HTR-8/SVneo (cell line): ENCODE results near the gene PPP6R1.

ENCODE experiments used
- DNase-seq: peaks from one replicate; pipeline ENCODE4 v3.0.0; 2011; ENCODE audit warnings: low spot score, mixed read lengths; ENCODE audit not compliant: insufficient read length
- FAIRE-seq: peaks from 2 replicates; lab custom pipeline; 2011; peaks lifted over from hg19 to GRCh38; lab: Jason Lieb, UNC

Gene PPP6R1

GRCh38 chr19:55258828-55259539, at the start of gene PPP6R1:
TSS of gene PPP6R1 (minus strand) at chr19:55259017. CDS start at chr19:55247103, 11,914 bp downstream.
- peak; percentile 99 for DNase-seq
- peak; percentile 90 for FAIRE-seq

GRCh38 chr19:55308281-55308680, 49.5 kb upstream of the PPP6R1 start:
- DNase-seq: no peak
- FAIRE-seq: no peak

- DNase-seq (no peak), FAIRE-seq (no peak)
Measured at GRCh38 chr19:55306712-55307111, 47.9 kb upstream of the PPP6R1 start.

- DNase-seq (no peak), FAIRE-seq (no peak)
Measured at GRCh38 chr19:55305983-55306562, 47.3 kb upstream of the PPP6R1 start.

- DNase-seq (peak; percentile 48), FAIRE-seq (no peak)
Measured at GRCh38 chr19:55305491-55305890, 46.7 kb upstream of the PPP6R1 start.

- DNase-seq (no peak), FAIRE-seq (no peak)
Measured at GRCh38 chr19:55304980-55305379, 46.2 kb upstream of the PPP6R1 start.

GRCh38 chr19:55304279-55304978, 45.6 kb upstream of the PPP6R1 start:
- DNase-seq (peak; percentile 51), FAIRE-seq (no peak)

- FAIRE-seq (no peak), DNase-seq (no peak)
Measured at GRCh38 chr19:55303477-55303876, 44.7 kb upstream of the PPP6R1 start.

- FAIRE-seq: no peak
- no peak for DNase-seq
Measured at GRCh38 chr19:55302318-55302703, 43.5 kb upstream of the PPP6R1 start.

- peak; percentile 74 for FAIRE-seq
- DNase-seq: peak; percentile 98
Measured at GRCh38 chr19:55301459-55302317, 42.9 kb upstream of the PPP6R1 start.

- no peak for FAIRE-seq
- no peak for DNase-seq
Measured at GRCh38 chr19:55300886-55301458, 42.2 kb upstream of the PPP6R1 start.

GRCh38 chr19:55299991-55300390, 41.2 kb upstream of the PPP6R1 start:
- FAIRE-seq (no peak), DNase-seq (no peak)

- DNase-seq: no peak
- FAIRE-seq: no peak
Measured at GRCh38 chr19:55297267-55297666, 38.5 kb upstream of the PPP6R1 start.

- no peak for DNase-seq
- FAIRE-seq: no peak
Measured at GRCh38 chr19:55289117-55289796, 30.4 kb upstream of the PPP6R1 start.

- no peak for DNase-seq
- FAIRE-seq: no peak
Measured at GRCh38 chr19:55287361-55288079, 28.7 kb upstream of the PPP6R1 start.

GRCh38 chr19:55285229-55285890, 26.5 kb upstream of the PPP6R1 start:
- FAIRE-seq (no peak), DNase-seq (no peak)

GRCh38 chr19:55284405-55285058, 25.7 kb upstream of the PPP6R1 start:
- no peak for FAIRE-seq
- DNase-seq: no peak
